ENCODE measurements around the gene SMPDL3B.

Gene SMPDL3B

GRCh38 chr1:27934818-27935549, at the start of gene SMPDL3B:
TSS of gene SMPDL3B (plus strand) at chr1:27935000. CDS start at chr1:27935184, 184 bp downstream.
- peak in 1 of 6 experiments; percentile 6 for DNase-seq

GRCh38 chr1:27885114-27885528, 49.7 kb upstream of the SMPDL3B start:
- DNase-seq: no peak

- DNase-seq: no peak
Measured at GRCh38 chr1:27885621-27886352, 49.0 kb upstream of the SMPDL3B start.

GRCh38 chr1:27886353-27886679, 48.5 kb upstream of the SMPDL3B start:
- DNase-seq: no peak

GRCh38 chr1:27886744-27887143, 48.1 kb upstream of the SMPDL3B start:
- no peak for DNase-seq

- DNase-seq: peak in 4 of 6 experiments; percentile 7 to 62 (median 50)
Measured at GRCh38 chr1:27887215-27888021, 47.4 kb upstream of the SMPDL3B start.

GRCh38 chr1:27889506-27889905, 45.3 kb upstream of the SMPDL3B start:
- no peak for DNase-seq

GRCh38 chr1:27891196-27891889, 43.5 kb upstream of the SMPDL3B start:
- DNase-seq: peak in 5 of 6 experiments; percentile 5 to 65 (median 17)

GRCh38 chr1:27894521-27894920, 40.3 kb upstream of the SMPDL3B start:
- no peak for DNase-seq

GRCh38 chr1:27906759-27907158, 28.0 kb upstream of the SMPDL3B start:
- no peak for DNase-seq

GRCh38 chr1:27912429-27912828, 22.4 kb upstream of the SMPDL3B start:
- DNase-seq: no peak

GRCh38 chr1:27915082-27915575, 19.7 kb upstream of the SMPDL3B start:
- no peak for DNase-seq

GRCh38 chr1:27922272-27922671, 12.5 kb upstream of the SMPDL3B start:
- DNase-seq: no peak

GRCh38 chr1:27928216-27928954, 6.4 kb upstream of the SMPDL3B start:
- no peak for DNase-seq

GRCh38 chr1:27931184-27931583, 3.6 kb upstream of the SMPDL3B start:
- no peak for DNase-seq

GRCh38 chr1:27931759-27932158, 3.0 kb upstream of the SMPDL3B start:
- DNase-seq: no peak

- DNase-seq: no peak
Measured at GRCh38 chr1:27935721-27936120, 921 bp downstream of the SMPDL3B start.

- DNase-seq: no peak
Measured at GRCh38 chr1:27936370-27936769, 1.6 kb downstream of the SMPDL3B start.

GRCh38 chr1:27937524-27937836, 2.7 kb downstream of the SMPDL3B start:
- no peak for DNase-seq

GRCh38 chr1:27938488-27938887, 3.7 kb downstream of the SMPDL3B start:
- DNase-seq: no peak

- DNase-seq: peak; percentile 53 to 80 (median 66)
Measured at GRCh38 chr1:27940297-27940696, 5.5 kb downstream of the SMPDL3B start.
